Activated T-cell treated with anti-CD3 and anti-CD28 coated beads, Interleukin-2, amount 50 U/mL, for 24 hours (primary cell): ENCODE data around the gene ZFHX2.

Experiments
- DNase-seq: peaks from one replicate; pipeline ENCODE4 v3.0.0-alpha.2; 2020
- H3K27ac Mint-ChIP-seq: 2 replicates; pipeline ENCODE4 v1.8.0; 2020; ENCODE audit warnings: mild to moderate bottlenecking, mixed read lengths
- H3K27me3 Mint-ChIP-seq: 2 replicates; pipeline ENCODE4 v1.8.0; 2020; ENCODE audit warnings: mixed read lengths
- H3K36me3 Mint-ChIP-seq: 2 replicates; pipeline ENCODE4 v1.8.0; 2020; ENCODE audit warnings: low read depth, mixed read lengths
- H3K4me1 Mint-ChIP-seq: 2 replicates; pipeline ENCODE4 v1.8.0; 2020; ENCODE audit warnings: low read depth, mixed read lengths
- H3K4me3 Mint-ChIP-seq: 2 replicates; pipeline ENCODE4 v1.8.0; 2020; ENCODE audit warnings: mild to moderate bottlenecking, moderate library complexity, mixed read lengths
- H3K9me3 Mint-ChIP-seq: 2 replicates; pipeline ENCODE4 v1.8.0; 2020; ENCODE audit warnings: mixed read lengths

The ZFHX2 gene

GRCh38 chr14:23470947-23471346 lies 80.6 kb downstream of the ZFHX2 start:
- no peak for DNase-seq
- peaks cover 24% of the 10 kb centered on the region for H3K36me3 Mint-ChIP-seq
- no peaks in the 10 kb centered on the region for H3K9me3 Mint-ChIP-seq
- H3K4me1 Mint-ChIP-seq = peaks cover 14% of the 10 kb centered on the region
- no peaks in the 10 kb centered on the region for H3K27me3 Mint-ChIP-seq
- no peak overlapping the region for H3K27ac Mint-ChIP-seq
- no peak overlapping the region for H3K4me3 Mint-ChIP-seq
